Sigmoid colon (tissue), 7 donors: Measurements from ENCODE around the gene MYO7A. TPM values are rescaled to one million over a fixed set of nuclear protein-coding genes. Genes with fewer than 3 reads are reported as not detected.

Experiments
- DNase-seq: peaks from one replicate; pipeline ENCODE4 v3.0.0-alpha.2; 2019
- H3K27ac ChIP-seq, 4 donors: fragments of 200-600 bp; sonication (generic); one replicate each; pipeline ENCODE4 v1.5.1; 2016 to 2019; ENCODE audit warnings: mild to moderate bottlenecking in 1 of 4
- H3K27me3 ChIP-seq, 3 donors: fragments of 200-600 bp; sonication (generic); one replicate each; pipeline ENCODE4 v1.5.1; 2019; ENCODE audit warnings: mild to moderate bottlenecking in 1 of 3
- H3K36me3 ChIP-seq, 4 donors: fragments of 200-600 bp; sonication (generic); one replicate each; pipeline ENCODE4 v1.5.1; 2016 to 2019
- H3K4me1 ChIP-seq, 4 donors: fragments of 200-600 bp; sonication (generic); one replicate each; pipeline ENCODE4 v1.5.1; 2017 to 2019
- H3K4me3 ChIP-seq, 4 donors: fragments of 200-600 bp; sonication (generic); one replicate each; pipeline ENCODE4 v1.5.1; 2017 to 2019; ENCODE audit warnings: mild to moderate bottlenecking in 2 of 4, moderate library complexity in 1 of 4
- H3K9me3 ChIP-seq, 4 donors: fragments of 200-600 bp in 3 of 4; sonication (generic) in 3 of 4; one replicate each; pipeline versions ENCODE4 v1.5.1 to v1.6.1; 2013 to 2019
- EP300 ChIP-seq, 4 donors: sonication (generic); formaldehyde crosslinking; IDR thresholded peaks; one replicate each; pipeline ENCODE4 v1.6.1; 2017; ENCODE audit warnings: antibody characterized with exemption in 4 of 4
- POLR2A ChIP-seq, 2 donors: fragments of 450-650 bp; IDR thresholded peaks; one replicate each; pipeline ENCODE4 v1.6.1; 2016; ENCODE audit warnings: antibody characterized with exemption in 2 of 2, mild to moderate bottlenecking in 2 of 2, moderate library complexity in 2 of 2
- POLR2AphosphoS5 ChIP-seq, 4 donors: sonication (generic); formaldehyde crosslinking; IDR thresholded peaks; one replicate each; pipeline ENCODE4 v1.6.1; 2017; ENCODE audit warnings: antibody characterized with exemption in 4 of 4
- WGBS, 2 donors: extraction: QIAGEN DNeasy Blood & Tissue Kit; methylation state at CpG; one replicate each; pipeline ENCODE4 v1.1.7; 2013; 5-methylcytosine and 5-hydroxymethylcytosine counted together
- intact Hi-C: fragments of 100-400 bp; cut with DNase I; formaldehyde crosslinking; loops from one replicate; pipeline ENCODE4 v1.15.1; 2023
- polyA plus RNA-seq, 3 donors: library from polyadenylated mRNA; stranded (reverse); fragments of 200-250 nt; gene quantifications; one replicate each; pipeline ENCODE4 v1.2.3, GENCODE V29; 2013
- total RNA-seq, 4 donors: library from RNA; depleted of rRNA; stranded (reverse); fragments of >200 nt; gene quantifications; one replicate each; pipeline ENCODE4 v1.1.0, GENCODE V29; 2016
- TF ChIP-seq, protein P1 (sequence below), 4 experiments: fragments of 450-650 bp in 3 of 4; fragments of 200-600 bp in 1 of 4; IDR thresholded peaks; one replicate each; pipeline ENCODE4 v1.5.1; 2016 to 2019; ENCODE audit warnings: antibody characterized with exemption in 4 of 4, mild to moderate bottlenecking in 3 of 4, moderate library complexity in 2 of 4
- donor health status: healthy with polysubstance abuse.
- donor health status: Bipolar disorder and iron deficiency.
- donor health status: healthy.

The MYO7A gene
- total and polyA plus RNA-seq, 7 donors, result 1.8 to 12.8 (median 7.7) TPM

DNA sequence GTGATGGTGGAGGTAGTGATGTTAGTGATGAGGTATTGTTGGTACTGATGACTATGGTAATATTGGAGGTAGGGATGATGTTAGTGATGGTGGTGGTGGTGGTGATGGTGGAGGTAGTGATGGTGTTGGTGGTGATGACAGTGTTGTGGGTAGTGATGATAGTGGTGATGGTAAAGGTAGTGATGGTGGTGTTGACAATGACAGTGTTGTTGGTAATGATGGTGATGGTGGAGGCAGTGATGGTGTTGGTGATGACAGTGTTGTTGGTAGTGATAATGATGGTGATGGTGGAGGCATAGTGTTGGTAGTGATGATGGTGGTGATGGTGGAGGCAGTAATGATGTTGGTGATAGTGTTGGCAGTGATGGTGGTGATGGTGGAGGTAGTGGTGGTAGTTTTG is 65.1 kb downstream of the MYO7A start:
- H3K4me3 ChIP-seq, result no peak overlapping the region
- no peaks in the 10 kb centered on the region for H3K4me1 ChIP-seq
- TF ChIP-seq, protein P1, sequence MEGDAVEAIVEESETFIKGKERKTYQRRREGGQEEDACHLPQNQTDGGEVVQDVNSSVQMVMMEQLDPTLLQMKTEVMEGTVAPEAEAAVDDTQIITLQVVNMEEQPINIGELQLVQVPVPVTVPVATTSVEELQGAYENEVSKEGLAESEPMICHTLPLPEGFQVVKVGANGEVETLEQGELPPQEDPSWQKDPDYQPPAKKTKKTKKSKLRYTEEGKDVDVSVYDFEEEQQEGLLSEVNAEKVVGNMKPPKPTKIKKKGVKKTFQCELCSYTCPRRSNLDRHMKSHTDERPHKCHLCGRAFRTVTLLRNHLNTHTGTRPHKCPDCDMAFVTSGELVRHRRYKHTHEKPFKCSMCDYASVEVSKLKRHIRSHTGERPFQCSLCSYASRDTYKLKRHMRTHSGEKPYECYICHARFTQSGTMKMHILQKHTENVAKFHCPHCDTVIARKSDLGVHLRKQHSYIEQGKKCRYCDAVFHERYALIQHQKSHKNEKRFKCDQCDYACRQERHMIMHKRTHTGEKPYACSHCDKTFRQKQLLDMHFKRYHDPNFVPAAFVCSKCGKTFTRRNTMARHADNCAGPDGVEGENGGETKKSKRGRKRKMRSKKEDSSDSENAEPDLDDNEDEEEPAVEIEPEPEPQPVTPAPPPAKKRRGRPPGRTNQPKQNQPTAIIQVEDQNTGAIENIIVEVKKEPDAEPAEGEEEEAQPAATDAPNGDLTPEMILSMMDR (IDR thresholded peaks at IDR 0.05), result no peak
- TF ChIP-seq POLR2A (IDR thresholded peaks at IDR 0.05) (no peak), EP300 (IDR thresholded peaks at IDR 0.05) (no peak), POLR2AphosphoS5 (IDR thresholded peaks at IDR 0.05) (no peak)
- no peak overlapping the region for H3K27ac ChIP-seq
- intact Hi-C loops, result no loop called here
- no peaks in the 10 kb centered on the region for H3K36me3 ChIP-seq
- H3K27me3 ChIP-seq, result peaks cover 0 to 9% (median 0%) of the 10 kb centered on the region in 3 donors
- no peak for DNase-seq
- H3K9me3 ChIP-seq, result no peaks in the 10 kb centered on the region

DNA sequence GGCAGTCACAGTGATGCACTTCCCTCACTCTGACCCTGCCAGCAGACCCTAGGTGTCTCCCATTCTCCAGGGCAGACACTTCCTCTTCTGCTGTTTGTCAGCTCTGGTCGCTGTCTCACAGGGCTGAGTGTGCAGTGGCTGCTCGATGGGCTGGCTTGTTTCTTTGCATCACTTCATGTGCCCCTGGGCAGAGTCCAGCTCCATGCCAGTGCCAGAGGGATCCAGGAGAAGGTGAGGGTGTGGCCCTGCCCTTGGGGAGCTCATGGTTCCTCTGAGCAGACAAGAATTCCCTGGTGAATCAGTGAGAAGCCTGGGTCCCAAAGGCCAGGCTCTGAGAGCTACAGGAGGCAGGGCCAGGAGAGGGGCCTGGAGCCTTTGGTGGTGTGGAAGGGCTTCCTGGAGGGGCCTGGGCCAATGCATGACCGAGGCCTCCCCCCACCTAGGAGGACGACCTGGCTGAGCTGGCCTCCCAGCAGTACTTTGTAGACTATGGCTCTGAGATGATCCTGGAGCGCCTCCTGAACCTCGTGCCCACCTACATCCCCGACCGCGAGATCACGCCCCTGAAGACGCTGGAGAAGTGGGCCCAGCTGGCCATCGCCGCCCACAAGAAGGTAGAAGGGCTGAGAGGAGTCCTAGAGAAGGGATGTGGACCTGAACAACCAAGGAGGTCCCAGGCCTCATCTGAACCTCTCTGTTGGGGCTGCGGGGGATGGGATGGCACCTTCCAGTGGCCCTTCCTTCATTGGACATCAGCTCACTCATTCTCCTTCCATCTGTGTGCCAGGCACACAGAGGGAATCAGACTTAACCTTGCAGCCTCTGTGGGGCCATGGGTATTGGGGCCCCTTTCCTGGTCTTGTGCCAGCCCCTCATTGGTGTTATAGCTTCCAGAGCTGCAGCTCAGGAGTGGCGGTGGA is 66.1 kb downstream of the MYO7A start:
- Histone ChIP-seq H3K9me3 (no peaks in the 10 kb centered on the region), H3K4me3 (no peak overlapping the region), H3K4me1 (no peaks in the 10 kb centered on the region), H3K27me3 (peaks cover 0 to 9% (median 0%) of the 10 kb centered on the region in 3 donors), H3K27ac (no peak overlapping the region), H3K36me3 (no peaks in the 10 kb centered on the region)
- peak; percentile 46 for DNase-seq
- TF ChIP-seq, protein P1 (IDR thresholded peaks at IDR 0.05), result no peak
- TF ChIP-seq POLR2A (IDR thresholded peaks at IDR 0.05) (no peak), POLR2AphosphoS5 (IDR thresholded peaks at IDR 0.05) (no peak), EP300 (IDR thresholded peaks at IDR 0.05) (no peak)
- intact Hi-C loops, result no loop called here
- 92 to 93% methylated on average over 15 of the region's 15 CpGs for WGBS, 2 donors

DNA sequence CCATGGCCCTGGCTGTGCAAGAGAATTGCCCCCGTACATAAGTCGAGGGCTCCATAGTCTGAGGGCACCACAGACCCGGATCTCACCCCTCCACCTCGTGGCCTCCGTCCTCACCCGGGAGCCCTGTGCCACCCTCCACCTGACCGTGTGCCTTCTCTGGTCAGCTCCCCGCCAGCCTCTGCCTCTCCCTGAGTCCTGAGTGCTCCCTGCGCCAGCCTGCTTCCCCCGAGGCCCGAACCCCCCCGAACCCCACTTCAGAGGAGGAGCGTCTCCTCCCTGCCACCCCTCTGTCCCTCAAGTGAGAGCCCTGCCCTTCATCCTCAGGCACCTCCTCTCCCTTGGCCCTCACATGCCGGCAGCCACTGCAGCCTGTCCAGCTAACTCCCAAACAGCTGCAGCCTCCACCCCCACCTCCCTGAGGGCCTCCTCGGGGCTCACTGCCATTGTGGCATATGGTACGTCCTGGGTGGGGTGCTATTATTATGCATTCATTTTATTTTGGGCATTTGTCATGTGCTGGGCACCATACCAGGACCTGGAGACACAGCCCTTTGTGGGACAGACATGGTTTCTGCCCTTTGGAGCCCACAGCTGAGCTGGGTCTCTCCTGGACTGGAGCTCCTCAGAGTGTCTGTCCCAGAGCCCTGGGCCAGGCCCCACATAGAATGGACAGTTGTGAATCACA is 67.2 kb downstream of the MYO7A start:
- 85 to 90% methylated on average over 16 of the region's 16 CpGs for WGBS, 2 donors
- Histone ChIP-seq H3K4me1 (no peaks in the 10 kb centered on the region), H3K9me3 (no peaks in the 10 kb centered on the region), H3K27me3 (peaks cover 0 to 9% (median 0%) of the 10 kb centered on the region in 3 donors), H3K4me3 (no peak overlapping the region), H3K36me3 (no peaks in the 10 kb centered on the region), H3K27ac (no peak overlapping the region)
- TF ChIP-seq POLR2A (IDR thresholded peaks at IDR 0.05) (no peak), POLR2AphosphoS5 (IDR thresholded peaks at IDR 0.05) (no peak), EP300 (IDR thresholded peaks at IDR 0.05) (no peak)
- TF ChIP-seq, protein P1 (IDR thresholded peaks at IDR 0.05), result no peak
- intact Hi-C loops, result no loop called here
- peak; percentile 49 for DNase-seq

DNA sequence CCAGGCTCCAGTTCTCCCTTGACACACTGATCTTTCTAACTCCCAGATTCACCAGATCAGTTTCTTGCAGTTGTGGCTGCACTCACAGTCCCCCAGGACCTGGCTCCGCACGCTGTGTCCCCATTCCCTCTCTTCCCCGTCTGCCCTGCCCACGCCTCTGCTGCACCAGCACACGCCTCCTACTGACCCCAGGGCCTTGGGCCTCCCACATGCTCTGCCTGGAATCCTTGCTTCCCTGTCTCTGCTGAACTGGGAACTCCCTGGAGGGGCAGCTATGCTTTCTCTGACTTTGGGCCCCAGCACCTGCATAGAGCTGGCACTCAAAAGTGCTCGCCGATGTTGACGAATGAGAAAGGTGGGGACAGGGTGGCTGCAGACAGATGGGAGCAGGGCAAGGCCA is 68.9 kb downstream of the MYO7A start:
- Histone ChIP-seq H3K4me1 (no peaks in the 10 kb centered on the region), H3K9me3 (no peaks in the 10 kb centered on the region), H3K27me3 (peaks cover 0 to 6% (median 0%) of the 10 kb centered on the region in 3 donors), H3K36me3 (no peaks in the 10 kb centered on the region), H3K27ac (no peak overlapping the region), H3K4me3 (no peak overlapping the region)
- WGBS, 2 donors, result 88 to 92% methylated on average over 8 of the region's 8 CpGs
- peak; percentile 15 for DNase-seq
- TF ChIP-seq, protein P1 (IDR thresholded peaks at IDR 0.05), result no peak
- TF ChIP-seq POLR2AphosphoS5 (IDR thresholded peaks at IDR 0.05), result no peak
- TF ChIP-seq EP300 (IDR thresholded peaks at IDR 0.05), result no peak
- TF ChIP-seq POLR2A (IDR thresholded peaks at IDR 0.05), result no peak
- intact Hi-C loops, result no loop called here
